Small intestine (tissue), 7 donors: ENCODE measurements around the gene STIM1. TPM values are rescaled to one million over a fixed set of nuclear protein-coding genes. Genes with fewer than 3 reads are reported as not detected.

Source experiments
- DNase-seq, 2 donors: peaks; one replicate each; pipeline versions ENCODE4 v3.0.0 to v3.0.0-alpha.2; 2013
- FAIRE-seq: peaks from 2 replicates; lab custom pipeline; 2012; peaks lifted over from hg19 to GRCh38; lab: Jason Lieb, UNC
- H3K27ac ChIP-seq, 3 donors: one replicate each; pipeline ENCODE4 v1.5.1; 2013; ENCODE audit warnings: low read length in 2 of 3, mild to moderate bottlenecking in 2 of 3, control low read depth in 1 of 3, inconsistent platforms in 1 of 3, low read depth in 1 of 3, moderate library complexity in 1 of 3
- H3K27me3 ChIP-seq, 3 donors: one replicate each; pipeline ENCODE4 v1.6.1; 2013; ENCODE audit warnings: low read length in 3 of 3, inconsistent platforms in 1 of 3; ENCODE audit not compliant: control insufficient read depth in 3 of 3, insufficient read depth in 3 of 3
- H3K36me3 ChIP-seq, 3 donors: one replicate each; pipeline ENCODE4 v1.6.1; 2013; ENCODE audit warnings: low read length in 3 of 3, inconsistent platforms in 1 of 3, low read depth in 1 of 3, mild to moderate bottlenecking in 1 of 3, moderate library complexity in 1 of 3; ENCODE audit not compliant: control insufficient read depth in 3 of 3, insufficient read depth in 2 of 3
- H3K4me1 ChIP-seq, 3 donors: one replicate each; pipeline ENCODE4 v1.6.1; 2013; ENCODE audit warnings: low read length in 2 of 3, inconsistent platforms in 1 of 3, low read depth in 1 of 3, mild to moderate bottlenecking in 1 of 3, moderate library complexity in 1 of 3; ENCODE audit not compliant: control insufficient read depth in 3 of 3, insufficient read depth in 2 of 3
- H3K4me3 ChIP-seq, 3 donors: one replicate each; pipeline ENCODE4 v1.5.1; 2013; ENCODE audit warnings: low read length in 3 of 3, control low read depth in 1 of 3, inconsistent platforms in 1 of 3, low read depth in 1 of 3, mild to moderate bottlenecking in 1 of 3, moderate library complexity in 1 of 3
- H3K9me3 ChIP-seq, 2 donors: one replicate each; pipeline ENCODE4 v1.6.1; 2013; ENCODE audit warnings: low read depth in 1 of 2, low read length in 1 of 2; ENCODE audit not compliant: control insufficient read depth in 2 of 2, insufficient read depth in 1 of 2
- WGBS, 3 donors: extraction: QIAGEN DNeasy Blood & Tissue Kit; methylation state at CpG; one replicate each; pipeline ENCODE4 v1.1.7; 2013; 5-methylcytosine and 5-hydroxymethylcytosine counted together
- polyA plus RNA-seq, 4 donors: library from polyadenylated mRNA; stranded (reverse) in 3 of 4; unstranded in 1 of 4; fragments of 200-250 nt in 3 of 4; fragments of 120-200 nt in 1 of 4; gene quantifications; one replicate each; pipeline versions ENCODE4 v1.2.1 to v1.2.3, GENCODE V29; 2013
- donor health status: healthy with polysubstance abuse.
- donor health status: control.
- donor health status: control.
- donor health status: Bipolar disorder and iron deficiency.
- donor health status: healthy.

Gene STIM1
- polyA plus RNA-seq, 4 donors = 5.6 to 27.9 (median 11.7) TPM

DNA sequence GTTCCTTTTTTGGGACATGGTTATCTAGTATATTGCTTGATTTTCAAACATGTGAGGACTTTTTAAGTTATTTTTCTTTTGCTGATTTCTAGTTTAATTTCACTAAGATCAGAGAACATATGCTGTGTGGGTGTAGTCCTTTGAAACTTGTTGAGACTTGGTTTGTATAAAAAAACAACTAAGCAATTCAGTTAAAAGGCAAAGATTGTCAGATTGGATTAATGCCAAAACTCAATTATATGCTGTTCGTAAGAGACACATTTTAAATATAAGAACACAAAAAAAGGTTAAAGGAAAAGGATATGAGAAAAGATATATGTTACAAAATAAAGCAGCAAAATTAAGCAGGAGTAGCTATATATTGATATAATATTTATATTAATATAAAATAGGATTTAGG is 221.3 kb downstream of the STIM1 start:
- DNase-seq = no peak
- no peak for FAIRE-seq
- H3K36me3 ChIP-seq = peaks cover 4 to 9% (median 4%) of the 10 kb centered on the region in 3 donors
- H3K27ac ChIP-seq = no peak overlapping the region
- no peaks in the 10 kb centered on the region for H3K4me1 ChIP-seq
- no peaks in the 10 kb centered on the region for H3K27me3 ChIP-seq
- H3K9me3 ChIP-seq = no peaks in the 10 kb centered on the region
- WGBS, 3 donors = 51 to 59% (median 59%) methylated on average over 1 of the region's 1 CpG
- H3K4me3 ChIP-seq = no peak overlapping the region

DNA sequence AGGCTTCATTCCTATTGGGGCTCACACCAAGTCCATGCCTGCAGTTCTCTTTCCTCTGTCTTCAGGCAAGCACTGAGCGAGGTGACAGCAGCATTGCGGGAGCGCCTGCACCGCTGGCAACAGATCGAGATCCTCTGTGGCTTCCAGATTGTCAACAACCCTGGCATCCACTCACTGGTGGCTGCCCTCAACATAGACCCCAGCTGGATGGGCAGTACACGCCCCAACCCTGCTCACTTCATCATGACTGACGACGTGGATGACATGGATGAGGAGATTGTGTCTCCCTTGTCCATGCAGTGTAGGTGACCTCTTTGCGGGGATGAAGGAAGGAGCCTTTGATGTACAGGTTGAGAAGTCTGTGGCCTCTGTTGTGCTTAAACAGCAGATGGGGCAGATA is 227.7 kb downstream of the STIM1 start:
- H3K4me3 ChIP-seq = no peak overlapping the region
- 83 to 98% (median 87%) methylated on average over 8 to 9 of the region's 9 CpGs for WGBS, 3 donors
- H3K4me1 ChIP-seq = no peaks in the 10 kb centered on the region
- peaks cover 8 to 36% (median 14%) of the 10 kb centered on the region in 3 donors for H3K36me3 ChIP-seq
- DNase-seq (no peak), FAIRE-seq (no peak)
- H3K27me3 ChIP-seq = no peaks in the 10 kb centered on the region
- no peaks in the 10 kb centered on the region for H3K9me3 ChIP-seq
- H3K27ac ChIP-seq = no peak overlapping the region

DNA sequence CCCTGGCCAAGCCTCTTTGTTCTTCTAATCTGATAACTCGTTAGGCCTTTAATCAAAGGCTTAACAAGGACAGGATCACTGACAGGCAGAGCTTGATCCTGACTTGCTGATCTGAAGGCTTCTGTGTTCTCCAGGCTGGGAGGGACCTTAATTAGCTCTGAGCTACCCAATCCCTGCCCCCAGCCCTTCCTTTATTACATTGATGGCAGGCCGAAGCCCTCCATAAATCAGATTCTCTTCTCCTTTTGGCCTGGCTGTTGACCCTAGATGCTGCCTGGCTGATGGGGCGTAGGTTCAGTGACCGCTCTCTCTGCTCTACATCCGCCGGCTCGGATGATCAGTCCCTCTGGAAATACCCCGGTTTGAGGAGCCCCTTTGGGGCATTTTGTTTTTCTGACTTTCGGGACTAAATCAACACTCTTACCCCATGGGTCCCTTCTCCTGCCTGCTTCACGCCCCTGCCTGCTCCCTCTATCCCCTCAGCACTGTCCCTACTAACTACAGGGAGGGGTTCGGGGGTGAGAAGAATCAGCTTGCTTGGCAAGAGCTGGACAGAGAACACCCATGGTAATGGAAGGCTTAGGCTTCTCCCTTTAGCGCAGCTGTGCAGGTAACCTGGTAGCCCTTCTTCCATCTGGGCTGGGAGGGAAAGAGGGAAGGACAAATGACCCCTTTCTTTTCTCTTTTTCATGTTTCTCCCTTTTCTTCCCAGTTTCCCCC is 229.1 kb downstream of the STIM1 start:
- no peak overlapping the region for H3K4me3 ChIP-seq
- H3K36me3 ChIP-seq = peaks cover 10 to 40% (median 14%) of the 10 kb centered on the region in 3 donors
- no peaks in the 10 kb centered on the region for H3K4me1 ChIP-seq
- H3K9me3 ChIP-seq = no peaks in the 10 kb centered on the region
- 86 to 91% (median 87%) methylated on average over 12 of the region's 12 CpGs for WGBS, 3 donors
- FAIRE-seq = no peak
- no peaks in the 10 kb centered on the region for H3K27me3 ChIP-seq
- DNase-seq = no peak
- H3K27ac ChIP-seq = no peak overlapping the region

DNA sequence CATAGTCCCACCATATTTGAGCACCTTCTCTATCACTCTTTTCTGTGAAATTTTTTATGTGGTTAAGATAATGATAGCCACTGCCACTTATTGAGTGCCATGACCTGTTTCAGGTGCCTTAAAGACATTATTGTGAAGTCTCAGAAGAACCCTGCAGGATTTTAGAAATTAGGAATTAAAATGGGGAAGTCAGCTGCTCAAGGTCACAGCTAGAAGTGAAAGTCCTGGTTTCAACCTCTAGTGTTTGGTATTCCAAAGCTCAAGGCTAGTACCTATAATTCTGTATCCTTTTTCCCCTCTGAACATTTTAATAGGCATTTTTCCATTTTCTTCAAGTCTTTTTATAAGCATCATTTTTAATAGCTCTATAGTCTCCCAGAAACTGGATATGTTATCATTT is 230.1 kb downstream of the STIM1 start:
- H3K4me3 ChIP-seq = no peak overlapping the region
- no peak for DNase-seq
- FAIRE-seq = no peak
- no peaks in the 10 kb centered on the region for H3K27me3 ChIP-seq
- no peak overlapping the region for H3K27ac ChIP-seq
- no peaks in the 10 kb centered on the region for H3K9me3 ChIP-seq
- peaks cover 10 to 38% (median 14%) of the 10 kb centered on the region in 3 donors for H3K36me3 ChIP-seq
- H3K4me1 ChIP-seq = no peaks in the 10 kb centered on the region

DNA sequence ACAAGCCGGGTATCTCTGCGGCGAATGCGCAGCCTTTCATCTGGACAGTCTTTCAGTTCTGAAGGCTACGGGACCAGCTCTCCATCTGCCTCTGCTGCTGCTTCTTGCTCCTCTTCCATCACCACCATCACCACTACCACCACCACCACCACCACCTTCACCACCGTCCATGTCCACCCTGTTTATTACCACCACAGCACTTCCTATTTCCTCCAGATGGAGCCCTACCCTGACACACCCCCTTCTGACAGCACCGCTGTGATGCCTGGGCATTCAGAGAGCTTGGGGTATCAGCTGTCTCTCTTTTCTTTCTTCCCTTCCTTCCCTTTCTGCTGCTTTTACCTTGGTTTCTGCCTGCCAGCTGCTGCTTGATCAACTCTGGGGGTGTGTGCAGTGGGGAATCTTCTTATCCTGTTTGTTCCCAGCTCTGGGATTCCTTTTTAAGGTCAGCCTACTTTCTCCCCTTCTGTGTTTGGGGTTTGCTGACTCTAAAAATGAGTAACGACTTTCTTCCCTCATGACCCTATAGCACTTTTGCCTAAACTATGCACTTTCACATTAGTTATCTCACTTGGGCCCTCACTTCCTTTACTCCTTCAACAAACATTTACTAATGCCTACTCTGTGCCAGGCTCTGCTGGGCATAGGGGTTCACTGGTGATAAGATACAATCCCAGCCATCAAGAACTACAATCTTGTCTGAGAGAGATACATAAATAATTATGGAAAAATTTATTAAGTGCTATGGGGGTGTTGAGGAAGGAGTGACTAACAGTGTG is 231.3 kb downstream of the STIM1 start:
- 83 to 88% (median 86%) methylated on average over 8 of the region's 8 CpGs for WGBS, 3 donors
- H3K4me1 ChIP-seq = no peaks in the 10 kb centered on the region

DNA sequence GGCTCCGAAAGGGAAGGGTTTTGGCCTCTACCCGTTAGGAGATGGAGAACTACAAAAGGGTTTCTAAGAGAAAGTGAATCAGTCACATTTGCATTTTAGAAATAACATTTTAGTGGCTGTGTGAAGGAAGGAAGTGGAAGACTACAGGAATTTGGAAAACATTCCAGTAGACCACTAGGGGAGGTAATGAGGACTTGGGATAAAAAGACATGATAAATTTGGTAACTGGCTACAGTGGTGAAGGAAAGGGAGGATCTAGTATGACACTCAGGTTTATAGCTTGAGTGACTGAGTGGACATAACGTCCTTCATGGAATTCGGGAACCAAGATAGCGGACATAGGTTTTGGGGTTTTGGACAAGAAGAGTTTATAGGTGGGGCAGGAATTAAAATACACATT is 232.1 kb downstream of the STIM1 start:
- no peaks in the 10 kb centered on the region for H3K27me3 ChIP-seq
- 91 to 96% (median 92%) methylated on average over 5 of the region's 5 CpGs for WGBS, 3 donors
- H3K4me3 ChIP-seq = no peak overlapping the region
- DNase-seq (no peak), FAIRE-seq (no peak)
- H3K9me3 ChIP-seq = no peaks in the 10 kb centered on the region
- H3K36me3 ChIP-seq = peaks cover 10 to 40% (median 11%) of the 10 kb centered on the region in 3 donors
- no peaks in the 10 kb centered on the region for H3K4me1 ChIP-seq
- H3K27ac ChIP-seq = no peak overlapping the region

More for the DNA sequence above, 231.3 kb downstream of the STIM1 start:
- H3K27ac ChIP-seq = no peak overlapping the region
- DNase-seq = no peak
- no peaks in the 10 kb centered on the region for H3K9me3 ChIP-seq
- peaks cover 10 to 45% (median 11%) of the 10 kb centered on the region in 3 donors for H3K36me3 ChIP-seq
- no peak overlapping the region for H3K4me3 ChIP-seq
- FAIRE-seq = no peak
- no peaks in the 10 kb centered on the region for H3K27me3 ChIP-seq

DNA sequence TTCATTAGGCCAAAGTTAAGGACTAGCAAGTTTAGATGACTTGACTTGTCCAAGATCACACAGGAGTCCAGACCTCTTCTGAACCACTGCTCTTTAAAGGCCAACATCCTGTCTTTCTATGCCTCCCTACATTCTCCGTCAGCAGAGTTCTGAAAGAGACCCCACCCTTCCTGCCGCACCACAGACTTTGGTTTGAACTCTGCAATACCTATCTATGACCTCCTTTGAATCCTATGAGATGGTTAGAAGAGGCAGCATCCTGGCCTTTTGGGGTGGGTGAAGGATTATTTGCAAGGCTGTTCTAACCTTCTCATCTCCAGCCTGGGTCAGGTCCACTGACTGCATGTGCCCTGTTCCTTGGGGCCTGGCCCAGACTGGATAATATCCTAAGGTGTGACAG is 234.8 kb downstream of the STIM1 start:
- Histone ChIP-seq H3K4me1 (peaks cover 0 to 2% (median 0%) of the 10 kb centered on the region in 3 donors), H3K27ac (no peak overlapping the region), H3K36me3 (peaks cover 4 to 22% (median 6%) of the 10 kb centered on the region in 3 donors), H3K27me3 (no peaks in the 10 kb centered on the region), H3K4me3 (no peak overlapping the region), H3K9me3 (no peaks in the 10 kb centered on the region)
- DNase-seq (no peak), FAIRE-seq (no peak)
- WGBS, 3 donors = 64 to 88% (median 67%) methylated on average over 2 of the region's 2 CpGs

DNA sequence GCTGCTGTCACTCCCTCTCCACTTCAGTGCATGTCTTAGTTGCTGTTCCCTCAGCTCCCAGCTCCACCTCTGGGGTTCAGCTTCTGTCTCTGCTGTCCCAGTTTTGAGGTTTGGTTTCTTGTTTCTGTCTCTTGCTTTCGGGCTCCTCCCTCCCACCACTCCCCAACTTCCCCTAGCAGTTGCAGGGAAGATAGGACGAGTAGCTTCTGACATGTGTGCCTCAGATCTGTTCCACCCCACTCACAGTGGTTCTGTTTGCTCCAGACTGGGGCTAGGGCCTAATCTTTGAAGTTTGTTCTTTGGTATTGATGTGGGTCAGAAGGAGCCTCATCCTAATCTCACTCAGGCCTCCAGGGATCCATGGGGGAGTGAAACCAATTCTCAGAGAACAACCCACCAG is 236.6 kb downstream of the STIM1 start:
- no peak overlapping the region for H3K4me3 ChIP-seq
- 20 to 37% (median 21%) methylated on average over 2 of the region's 2 CpGs for WGBS, 3 donors
- DNase-seq (no peak), FAIRE-seq (no peak)
- no peaks in the 10 kb centered on the region for H3K27me3 ChIP-seq
- no peak overlapping the region for H3K27ac ChIP-seq
- peaks cover 3 to 9% (median 4%) of the 10 kb centered on the region in 3 donors for H3K4me1 ChIP-seq
- no peaks in the 10 kb centered on the region for H3K9me3 ChIP-seq
- peaks cover 3 to 13% (median 6%) of the 10 kb centered on the region in 3 donors for H3K36me3 ChIP-seq
